Endometrial microvascular endothelial cells (primary cell): ENCODE results near the gene XRN1. TPM values are rescaled to one million over a fixed set of nuclear protein-coding genes. Genes with fewer than 3 reads are reported as not detected.

Source experiments
- in situ Hi-C: cut with HindIII; loops from 2 replicates; pipeline ENCODE4 v1.10.0; 2017; ENCODE audit warnings: low sequenced_read_pairs, low pct_unique_long_range_greater_than_20kb; ENCODE audit errors: inconsistent ontology term
- total RNA-seq: library from RNA; depleted of rRNA; stranded (reverse); fragments of >200 nt; gene quantifications from one replicate; pipeline ENCODE4 v1.2.3, GENCODE V29; 2015; ENCODE audit errors: inconsistent ontology term

XRN1 gene
- total RNA-seq, 1 donor from 2014 or later = 13.6 TPM

- in situ Hi-C loops = no loop called here
Observed at GRCh38 chr3:142278451-142278850, 169.4 kb downstream of the XRN1 start.

GRCh38 chr3:142276781-142277180, 171.1 kb downstream of the XRN1 start:
- in situ Hi-C loops = no loop called here

GRCh38 chr3:142275856-142276255, 172.0 kb downstream of the XRN1 start:
- in situ Hi-C loops = no loop called here

GRCh38 chr3:142274908-142275307, 172.9 kb downstream of the XRN1 start:
- in situ Hi-C loops = no loop called here

GRCh38 chr3:142273501-142273900, 174.3 kb downstream of the XRN1 start:
- in situ Hi-C loops = no loop called here

GRCh38 chr3:142272200-142272891, 175.5 kb downstream of the XRN1 start:
- in situ Hi-C loops = no loop called here

- in situ Hi-C loops = no loop called here
Observed at GRCh38 chr3:142270407-142270806, 177.4 kb downstream of the XRN1 start.

- in situ Hi-C loops = no loop called here
Observed at GRCh38 chr3:142269767-142270166, 178.1 kb downstream of the XRN1 start.

GRCh38 chr3:142268426-142268825, 179.4 kb downstream of the XRN1 start:
- in situ Hi-C loops = no loop called here

GRCh38 chr3:142267269-142267668, 180.6 kb downstream of the XRN1 start:
- in situ Hi-C loops = no loop called here

- in situ Hi-C loops = no loop called here
Observed at GRCh38 chr3:142263112-142263511, 184.7 kb downstream of the XRN1 start.

GRCh38 chr3:142259359-142259758, 188.5 kb downstream of the XRN1 start:
- in situ Hi-C loops = no loop called here

GRCh38 chr3:142256712-142257333, 191.0 kb downstream of the XRN1 start:
- in situ Hi-C loops = no loop called here

Other genes with a start within 250 kb of the XRN1 start
- 12.3 TPM for gene GK5, start 222.5 kb downstream of the XRN1 start, total RNA-seq
- gene ATR, start 130.7 kb upstream of the XRN1 start, total RNA-seq = 20.0 TPM
- 1.4 TPM for gene PLS1, start 148.4 kb upstream of the XRN1 start, total RNA-seq